Suprapubic skin (tissue), 4 donors: ENCODE results near the gene ARHGEF33. TPM values are rescaled to one million over a fixed set of nuclear protein-coding genes. Genes with fewer than 3 reads are reported as not detected.

Experiments
- DNase-seq, 2 donors: peaks; one replicate each; pipeline ENCODE4 v3.0.0-alpha.2; 2019; ENCODE audit warnings: low spot score in 2 of 2
- H3K27ac ChIP-seq: fragments of 200-600 bp; sonication (generic); one replicate; pipeline ENCODE4 v1.5.1; 2019
- H3K27me3 ChIP-seq: fragments of 200-600 bp; sonication (generic); one replicate; pipeline ENCODE4 v1.5.1; 2019
- H3K36me3 ChIP-seq: fragments of 200-600 bp; sonication (generic); one replicate; pipeline ENCODE4 v1.5.1; 2019
- H3K4me1 ChIP-seq: fragments of 200-600 bp; sonication (generic); one replicate; pipeline ENCODE4 v1.5.1; 2019
- H3K4me3 ChIP-seq: fragments of 200-600 bp; sonication (generic); one replicate; pipeline ENCODE4 v1.5.1; 2019; ENCODE audit warnings: mild to moderate bottlenecking
- H3K9me3 ChIP-seq: fragments of 200-600 bp; sonication (generic); one replicate; pipeline ENCODE4 v1.5.1; 2019
- EP300 ChIP-seq: sonication (generic); formaldehyde crosslinking; IDR thresholded peaks from one replicate; pipeline ENCODE4 v1.6.1; 2017; ENCODE audit warnings: antibody characterized with exemption
- POLR2A ChIP-seq, 2 donors: fragments of 450-650 bp; IDR thresholded peaks; one replicate each; pipeline ENCODE4 v1.6.1; 2017; ENCODE audit warnings: antibody characterized with exemption in 2 of 2, mild to moderate bottlenecking in 2 of 2, moderate library complexity in 2 of 2
- POLR2AphosphoS5 ChIP-seq, 3 donors: sonication (generic); formaldehyde crosslinking; IDR thresholded peaks; one replicate each; pipeline ENCODE4 v1.6.1; 2017; ENCODE audit warnings: antibody characterized with exemption in 3 of 3
- WGBS: methylation state at CpG from one replicate; pipeline ENCODE4 v1.1.5; 2018; 5-methylcytosine and 5-hydroxymethylcytosine counted together
- total RNA-seq, 4 donors: library from RNA; depleted of rRNA; stranded (reverse); fragments of >200 nt; gene quantifications; one replicate each; pipeline ENCODE4 v1.1.0, GENCODE V29; 2016
- TF ChIP-seq, protein P1 (sequence below), 2 donors: fragments of 200-600 bp in 1 of 2; fragments of 450-650 bp in 1 of 2; sonication (generic) in 1 of 2; IDR thresholded peaks; one replicate each; pipeline ENCODE4 v1.5.1; 2016 to 2019; ENCODE audit warnings: antibody characterized with exemption in 2 of 2, mild to moderate bottlenecking in 1 of 2, moderate library complexity in 1 of 2

The ARHGEF33 gene
- total RNA-seq, 4 donors from 2014 or later: 0.34 to 0.80 (median 0.42) TPM

DNA sequence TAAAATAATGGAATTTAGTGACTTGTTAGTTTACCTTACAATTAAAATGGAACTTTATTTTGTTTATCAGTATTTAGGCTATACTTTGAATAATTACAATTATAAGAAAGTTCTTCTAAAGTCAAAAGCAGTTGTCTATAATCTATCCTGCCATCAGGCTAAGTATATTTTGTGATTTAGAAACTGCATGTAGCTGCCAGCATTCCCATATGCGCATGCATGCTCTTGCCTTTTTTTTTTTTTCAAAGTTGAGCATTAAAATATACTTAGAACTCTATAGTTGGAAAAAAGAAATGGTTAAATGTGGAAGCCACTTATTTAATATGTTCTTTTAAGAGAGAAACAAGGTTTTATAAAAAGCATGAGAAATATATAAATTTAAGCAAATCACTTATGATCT is 99.0 kb downstream of the ARHGEF33 start:
- Histone ChIP-seq H3K4me1 (no peaks in the 10 kb centered on the region), H3K9me3 (no peaks in the 10 kb centered on the region), H3K4me3 (no peak overlapping the region), H3K36me3 (peaks cover 55% of the 10 kb centered on the region), H3K27me3 (no peaks in the 10 kb centered on the region), H3K27ac (no peak overlapping the region)
- WGBS: 99% methylated on average over 1 of the region's 1 CpG
- no peak for DNase-seq
- TF ChIP-seq POLR2A (IDR thresholded peaks at IDR 0.05) (no peak), EP300 (no peak), POLR2AphosphoS5 (IDR thresholded peaks at IDR 0.05) (no peak)
- TF ChIP-seq, protein P1, sequence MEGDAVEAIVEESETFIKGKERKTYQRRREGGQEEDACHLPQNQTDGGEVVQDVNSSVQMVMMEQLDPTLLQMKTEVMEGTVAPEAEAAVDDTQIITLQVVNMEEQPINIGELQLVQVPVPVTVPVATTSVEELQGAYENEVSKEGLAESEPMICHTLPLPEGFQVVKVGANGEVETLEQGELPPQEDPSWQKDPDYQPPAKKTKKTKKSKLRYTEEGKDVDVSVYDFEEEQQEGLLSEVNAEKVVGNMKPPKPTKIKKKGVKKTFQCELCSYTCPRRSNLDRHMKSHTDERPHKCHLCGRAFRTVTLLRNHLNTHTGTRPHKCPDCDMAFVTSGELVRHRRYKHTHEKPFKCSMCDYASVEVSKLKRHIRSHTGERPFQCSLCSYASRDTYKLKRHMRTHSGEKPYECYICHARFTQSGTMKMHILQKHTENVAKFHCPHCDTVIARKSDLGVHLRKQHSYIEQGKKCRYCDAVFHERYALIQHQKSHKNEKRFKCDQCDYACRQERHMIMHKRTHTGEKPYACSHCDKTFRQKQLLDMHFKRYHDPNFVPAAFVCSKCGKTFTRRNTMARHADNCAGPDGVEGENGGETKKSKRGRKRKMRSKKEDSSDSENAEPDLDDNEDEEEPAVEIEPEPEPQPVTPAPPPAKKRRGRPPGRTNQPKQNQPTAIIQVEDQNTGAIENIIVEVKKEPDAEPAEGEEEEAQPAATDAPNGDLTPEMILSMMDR (IDR thresholded peaks at IDR 0.05): no peak

DNA sequence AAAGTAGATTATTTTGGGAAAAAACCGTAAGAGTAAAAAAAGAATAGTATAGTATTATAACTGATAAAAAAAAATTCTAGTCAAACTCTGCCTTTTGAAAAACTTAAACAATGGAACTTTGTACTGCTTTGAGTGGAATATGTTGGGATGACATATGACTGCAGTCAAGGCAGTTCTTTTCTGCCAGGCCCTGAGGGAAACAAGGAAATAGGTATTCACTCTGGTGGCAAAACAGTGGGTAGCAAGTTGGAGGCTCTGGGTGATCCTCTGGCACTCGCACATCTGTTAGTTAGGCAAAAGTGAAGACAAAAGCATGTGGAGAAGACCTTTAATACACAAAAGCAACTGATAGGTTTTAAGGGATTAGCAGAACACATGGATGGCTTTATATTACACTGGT is 102.2 kb downstream of the ARHGEF33 start:
- Histone ChIP-seq H3K4me3 (no peak overlapping the region), H3K27ac (no peak overlapping the region), H3K9me3 (no peaks in the 10 kb centered on the region), H3K27me3 (no peaks in the 10 kb centered on the region), H3K36me3 (peaks cover 50% of the 10 kb centered on the region), H3K4me1 (no peaks in the 10 kb centered on the region)
- DNase-seq: no peak
- TF ChIP-seq EP300 (no peak), POLR2AphosphoS5 (IDR thresholded peaks at IDR 0.05) (no peak), POLR2A (IDR thresholded peaks at IDR 0.05) (no peak)
- TF ChIP-seq, protein P1 (IDR thresholded peaks at IDR 0.05): no peak
- 79% methylated on average over 2 of the region's 2 CpGs for WGBS

DNA sequence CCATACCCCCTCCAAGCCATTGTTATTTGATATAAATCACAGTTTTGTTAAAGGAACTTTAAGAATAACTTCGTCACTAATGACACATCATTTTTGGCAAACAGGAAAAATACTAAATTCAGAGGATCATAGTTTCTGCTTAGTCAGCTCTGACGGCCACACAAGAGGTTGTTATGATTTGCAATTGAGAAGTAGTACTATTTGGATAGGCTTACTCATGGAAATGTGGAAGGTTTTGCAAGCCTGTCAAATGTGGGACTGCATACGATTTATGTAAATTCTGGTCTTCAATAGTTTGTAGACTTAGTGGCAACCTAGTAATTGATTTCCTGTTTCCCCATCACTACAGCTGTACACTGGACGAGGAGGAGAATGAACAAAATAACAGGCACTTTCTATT is 108.1 kb downstream of the ARHGEF33 start:
- H3K27me3 ChIP-seq: no peaks in the 10 kb centered on the region
- TF ChIP-seq POLR2A (IDR thresholded peaks at IDR 0.05) (no peak), EP300 (no peak), POLR2AphosphoS5 (IDR thresholded peaks at IDR 0.05) (no peak)
- TF ChIP-seq, protein P1 (IDR thresholded peaks at IDR 0.05): no peak
- WGBS: 55% methylated on average over 4 of the region's 4 CpGs
- no peak overlapping the region for H3K27ac ChIP-seq
- no peaks in the 10 kb centered on the region for H3K9me3 ChIP-seq
- no peak overlapping the region for H3K4me3 ChIP-seq
- DNase-seq: no peak
- no peaks in the 10 kb centered on the region for H3K4me1 ChIP-seq
- H3K36me3 ChIP-seq: peaks cover 84% of the 10 kb centered on the region

DNA sequence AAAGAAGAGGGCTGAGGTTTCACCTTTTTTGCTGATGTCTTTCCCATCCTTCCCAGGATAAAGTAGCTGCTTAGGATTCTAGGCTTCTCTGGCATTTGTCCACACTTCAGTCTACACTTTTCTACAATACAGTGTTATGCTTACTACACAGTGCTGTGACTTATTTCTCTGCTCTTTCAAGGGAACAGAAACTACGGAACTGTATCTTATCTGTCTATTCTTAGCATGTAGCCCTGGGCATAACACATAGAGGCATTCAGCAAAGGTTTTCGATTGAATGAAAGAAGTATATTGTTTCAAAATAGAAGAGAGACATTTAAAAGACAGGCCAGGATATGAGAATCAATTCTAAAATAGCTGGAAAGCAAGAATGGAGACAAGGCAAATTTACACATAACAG is 110.9 kb downstream of the ARHGEF33 start:
- Histone ChIP-seq H3K9me3 (no peaks in the 10 kb centered on the region), H3K27ac (no peak overlapping the region), H3K4me1 (no peaks in the 10 kb centered on the region), H3K27me3 (no peaks in the 10 kb centered on the region), H3K36me3 (peaks cover 77% of the 10 kb centered on the region), H3K4me3 (no peak overlapping the region)
- DNase-seq: no peak
- TF ChIP-seq, protein P1 (IDR thresholded peaks at IDR 0.05): no peak
- TF ChIP-seq POLR2A (IDR thresholded peaks at IDR 0.05) (no peak), EP300 (no peak), POLR2AphosphoS5 (IDR thresholded peaks at IDR 0.05) (no peak)
- whole genome bisulfite sequencing: 83% methylated on average over 2 of the region's 2 CpGs

DNA sequence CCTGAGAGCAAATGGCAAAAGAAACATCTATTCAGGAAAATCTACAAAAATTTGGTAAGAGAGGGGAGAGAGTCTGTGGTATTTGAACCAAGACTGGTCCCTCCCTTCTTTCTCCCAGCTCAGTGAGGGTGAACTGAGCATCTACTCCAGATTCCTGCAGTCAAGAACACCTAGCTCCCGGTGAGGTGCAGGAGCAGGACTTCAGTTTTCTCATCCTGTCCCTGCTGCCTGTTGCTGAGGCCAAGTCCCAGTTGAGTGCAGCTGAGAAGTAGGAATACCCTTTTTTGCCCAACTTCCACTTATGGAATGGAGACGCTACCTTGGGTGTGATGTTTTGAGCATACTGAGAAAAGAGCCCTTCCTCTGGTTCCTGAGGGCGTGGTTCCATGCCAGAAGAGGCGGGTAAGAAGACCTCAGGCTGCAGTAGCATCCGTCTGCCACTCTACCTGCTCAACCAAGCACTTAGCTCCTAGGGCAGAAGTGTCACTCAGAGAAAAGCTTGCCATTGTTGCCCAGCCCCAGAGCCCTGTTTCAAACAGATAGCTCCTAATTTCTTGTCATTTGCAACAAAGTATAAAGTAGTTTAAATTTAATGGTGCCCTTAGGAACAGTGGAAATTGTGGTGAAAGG is 118.3 kb downstream of the ARHGEF33 start:
- Histone ChIP-seq H3K27me3 (no peaks in the 10 kb centered on the region), H3K36me3 (peaks cover 81% of the 10 kb centered on the region), H3K9me3 (no peaks in the 10 kb centered on the region), H3K27ac (no peak overlapping the region), H3K4me3 (no peak overlapping the region), H3K4me1 (no peaks in the 10 kb centered on the region)
- WGBS: 77% methylated on average over 5 of the region's 5 CpGs
- DNase-seq: no peak
- no peak for TF ChIP-seq EP300
- TF ChIP-seq, protein P1 (IDR thresholded peaks at IDR 0.05): no peak
